CD14-positive monocyte (primary cell): Measurements from ENCODE around the gene TRH. TPM values are rescaled to one million over a fixed set of nuclear protein-coding genes. Genes with fewer than 3 reads are reported as not detected.

ENCODE experiments used
- DNase-seq, 3 donors: peaks; one replicate each; pipeline ENCODE4 v3.0.0-alpha.2; 2011 to 2022
- H2AFZ ChIP-seq: 2 replicates; pipeline ENCODE4 v1.6.0; 2012; ENCODE audit warnings: mild to moderate bottlenecking, low read depth, low read length, inconsistent platforms; ENCODE audit not compliant: insufficient read depth, poor library complexity, severe bottlenecking
- H3K27ac ChIP-seq, 2 donors: 1 replicate in 1 of 2; 2 replicates in 1 of 2; pipeline ENCODE4 v1.5.1; 2012 to 2013; ENCODE audit warnings: low read length in 2 of 2, control low read depth in 1 of 2, inconsistent platforms in 1 of 2, low read depth in 1 of 2, mild to moderate bottlenecking in 1 of 2
- H3K27me3 ChIP-seq, 2 donors: one replicate each; pipeline versions ENCODE4 v1.6.0 to v1.6.1; 2011 to 2013; ENCODE audit warnings: low read length in 2 of 2; ENCODE audit not compliant: control insufficient read depth in 2 of 2, insufficient read depth in 2 of 2
- H3K36me3 ChIP-seq, 2 donors: replicated peaks in 1 of 2; 1 replicate in 1 of 2; 2 replicates in 1 of 2; pipeline versions ENCODE4 v1.5.1 to v1.6.1; 2012 to 2013; ENCODE audit warnings: low read length in 2 of 2, control low read depth in 1 of 2, inconsistent platforms in 1 of 2, mild to moderate bottlenecking in 1 of 2; ENCODE audit not compliant: insufficient read depth in 2 of 2, control insufficient read depth in 1 of 2
- H3K4me1 ChIP-seq, 2 donors: 1 replicate in 1 of 2; 2 replicates in 1 of 2; pipeline versions ENCODE4 v1.5.1 to v1.6.1; 2012 to 2013; ENCODE audit warnings: low read length in 2 of 2, control low read depth in 1 of 2, inconsistent platforms in 1 of 2, mild to moderate bottlenecking in 1 of 2, moderate library complexity in 1 of 2; ENCODE audit not compliant: insufficient read depth in 2 of 2, control insufficient read depth in 1 of 2
- H3K4me2 ChIP-seq: replicated peaks from 2 replicates; pipeline ENCODE3; 2012; ENCODE audit warnings: low read length, moderate library complexity, mild to moderate bottlenecking; ENCODE audit not compliant: poor library complexity, severe bottlenecking; ENCODE audit errors: extremely low read depth
- H3K4me3 ChIP-seq, 3 experiments: fragments of 200-600 bp in 1 of 3; sonication (generic) in 1 of 3; replicated peaks in 1 of 3; 1 replicate in 2 of 3; 2 replicates in 1 of 3; pipeline ENCODE4 v1.5.1; 2011 to 2013; ENCODE audit warnings: low read length in 3 of 3, mild to moderate bottlenecking in 3 of 3, control low read depth in 2 of 3, low read depth in 2 of 3, inconsistent platforms in 1 of 3, moderate library complexity in 1 of 3
- H3K79me2 ChIP-seq: 2 replicates; pipeline ENCODE4 v1.6.0; 2012; ENCODE audit warnings: mild to moderate bottlenecking, control low read depth, inconsistent platforms, low read length, moderate library complexity; ENCODE audit not compliant: insufficient read depth
- H3K9ac ChIP-seq: 2 replicates; pipeline ENCODE4 v1.6.0; 2017; ENCODE audit warnings: low read length, mild to moderate bottlenecking; ENCODE audit not compliant: insufficient read depth, poor library complexity, severe bottlenecking
- H3K9me3 ChIP-seq, 2 donors: replicated peaks in 1 of 2; 1 replicate in 1 of 2; 2 replicates in 1 of 2; pipeline versions ENCODE4 v1.5.1 to v1.6.1; 2012 to 2013; ENCODE audit warnings: low read length in 2 of 2, control low read depth in 1 of 2; ENCODE audit not compliant: control insufficient read depth in 1 of 2, insufficient read depth in 1 of 2
- H4K20me1 ChIP-seq: 2 replicates; pipeline ENCODE4 v1.6.0; 2012; ENCODE audit warnings: mild to moderate bottlenecking, low read length, control low read depth, moderate library complexity; ENCODE audit not compliant: insufficient read depth
- H3K27ac Mint-ChIP-seq, 7 donors: one replicate each; pipeline ENCODE4 v1.8.0; 2020; ENCODE audit warnings: mild to moderate bottlenecking in 7 of 7, mixed read lengths in 7 of 7, moderate library complexity in 6 of 7, inconsistent platforms in 2 of 7
- H3K27me3 Mint-ChIP-seq, 3 donors: one replicate each; pipeline ENCODE4 v1.8.0; 2021 to 2022; ENCODE audit warnings: low read depth in 3 of 3, mild to moderate bottlenecking in 3 of 3, mixed read lengths in 3 of 3, moderate library complexity in 3 of 3, inconsistent platforms in 1 of 3
- H3K36me3 Mint-ChIP-seq, 2 donors: one replicate each; pipeline ENCODE4 v1.8.0; 2020; ENCODE audit warnings: mixed read lengths in 2 of 2, inconsistent platforms in 1 of 2, mild to moderate bottlenecking in 1 of 2
- H3K4me1 Mint-ChIP-seq: one replicate; pipeline ENCODE4 v1.8.0; 2020; ENCODE audit warnings: mild to moderate bottlenecking, mixed read lengths
- H3K4me3 Mint-ChIP-seq, 2 donors: one replicate each; pipeline ENCODE4 v1.8.0; 2020; ENCODE audit warnings: mild to moderate bottlenecking in 2 of 2, mixed read lengths in 2 of 2, moderate library complexity in 1 of 2
- H3K9me3 Mint-ChIP-seq, 7 donors: one replicate each; pipeline ENCODE4 v1.8.0; 2020 to 2022; ENCODE audit warnings: mixed read lengths in 7 of 7, mild to moderate bottlenecking in 6 of 7, moderate library complexity in 6 of 7, inconsistent platforms in 2 of 7
- WGBS: methylation state at CpG from one replicate; pipeline ENCODE4 v1.1.5; 2013; ENCODE audit warnings: missing lambda C conversion rate; ENCODE audit not compliant: insufficient coverage; 5-methylcytosine and 5-hydroxymethylcytosine counted together
- intact Hi-C, 2 donors: fragments of 100-400 bp; cut with micrococcal nuclease; formaldehyde crosslinking; loops; one replicate each; pipeline versions ENCODE4 v1.15.0 to v1.15.1; 2023
- polyA plus RNA-seq, 3 donors: library from polyadenylated mRNA; depleted of rRNA in 1 of 3; unstranded in 2 of 3; stranded (reverse) in 1 of 3; fragments of 300-500 nt in 2 of 3; fragments of >200 nt in 1 of 3; fragmentation: Illumina TruSeq in 2 of 3; gene quantifications; 1 replicate in 2 of 3; 2 replicates in 1 of 3; pipeline ENCODE4 v1.2.3, GENCODE V29; 2012 to 2021
- TF ChIP-seq, protein P1 (sequence below): fragments of 200-600 bp; IDR thresholded peaks from one replicate; pipeline ENCODE4 v1.8.0; 2022; ENCODE audit warnings: antibody characterized with exemption, mild to moderate bottlenecking

Gene TRH
- polyA plus RNA-seq, 3 donors: 0.91 TPM; not detected in 2

DNA sequence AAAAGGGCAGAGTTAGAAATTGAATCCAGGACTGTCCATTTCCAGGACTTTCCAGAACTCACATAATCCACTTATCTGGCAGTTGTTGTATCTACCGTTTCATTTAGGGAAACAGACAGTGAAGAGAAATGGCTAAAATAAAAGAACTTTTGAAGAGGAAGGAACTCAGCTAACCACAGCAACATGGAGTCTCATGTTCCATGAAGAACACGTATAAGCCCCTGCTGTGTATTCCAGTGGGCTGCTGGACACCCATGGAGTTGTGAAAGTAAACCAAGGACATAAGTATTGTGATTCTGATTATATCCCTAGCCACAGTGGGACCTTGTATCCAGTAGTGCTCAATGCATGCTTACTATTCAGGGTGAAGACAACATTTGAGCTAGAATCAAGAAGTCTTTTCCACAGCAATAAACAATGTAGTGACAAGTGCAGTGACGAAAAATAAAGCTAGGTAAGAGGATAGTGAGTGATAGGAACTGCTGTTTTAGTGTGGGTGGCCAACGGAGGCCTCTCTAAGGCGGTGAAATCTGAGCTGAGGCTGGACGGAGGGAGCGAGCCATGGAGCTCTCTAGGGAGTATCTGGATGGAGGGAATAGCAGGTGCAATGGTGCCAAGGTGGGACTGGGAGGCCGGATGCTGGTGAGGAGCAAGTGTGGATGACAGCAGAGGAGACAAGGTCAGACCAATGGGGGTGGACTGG is 26.8 kb upstream of the TRH start:
- H2AFZ ChIP-seq: no peak overlapping the region
- no peak for DNase-seq
- H3K27me3 ChIP-seq: no peaks in the 10 kb centered on the region
- no peaks in the 10 kb centered on the region for H4K20me1 ChIP-seq
- Mint-ChIP-seq H3K9me3 (peaks cover 3 to 13% (median 7%) of the 10 kb centered on the region in 7 donors), H3K27ac (peak overlapping the region in 2 of 7 donors; percentile 31 to 47), H3K4me3 (peak overlapping the region in 1 of 2 donors; percentile 43), H3K4me1 (peaks cover 26% of the 10 kb centered on the region), H3K36me3 (no peaks in the 10 kb centered on the region), H3K27me3 (peaks cover 0 to 2% (median 1%) of the 10 kb centered on the region in 3 donors)
- no peaks in the 10 kb centered on the region for H3K36me3 ChIP-seq
- WGBS: 76% methylated on average over 6 of the region's 8 CpGs
- no peak overlapping the region for H3K4me3 ChIP-seq
- H3K4me1 ChIP-seq: peaks cover 29 to 35% of the 10 kb centered on the region in 2 donors
- TF ChIP-seq, protein P1, sequence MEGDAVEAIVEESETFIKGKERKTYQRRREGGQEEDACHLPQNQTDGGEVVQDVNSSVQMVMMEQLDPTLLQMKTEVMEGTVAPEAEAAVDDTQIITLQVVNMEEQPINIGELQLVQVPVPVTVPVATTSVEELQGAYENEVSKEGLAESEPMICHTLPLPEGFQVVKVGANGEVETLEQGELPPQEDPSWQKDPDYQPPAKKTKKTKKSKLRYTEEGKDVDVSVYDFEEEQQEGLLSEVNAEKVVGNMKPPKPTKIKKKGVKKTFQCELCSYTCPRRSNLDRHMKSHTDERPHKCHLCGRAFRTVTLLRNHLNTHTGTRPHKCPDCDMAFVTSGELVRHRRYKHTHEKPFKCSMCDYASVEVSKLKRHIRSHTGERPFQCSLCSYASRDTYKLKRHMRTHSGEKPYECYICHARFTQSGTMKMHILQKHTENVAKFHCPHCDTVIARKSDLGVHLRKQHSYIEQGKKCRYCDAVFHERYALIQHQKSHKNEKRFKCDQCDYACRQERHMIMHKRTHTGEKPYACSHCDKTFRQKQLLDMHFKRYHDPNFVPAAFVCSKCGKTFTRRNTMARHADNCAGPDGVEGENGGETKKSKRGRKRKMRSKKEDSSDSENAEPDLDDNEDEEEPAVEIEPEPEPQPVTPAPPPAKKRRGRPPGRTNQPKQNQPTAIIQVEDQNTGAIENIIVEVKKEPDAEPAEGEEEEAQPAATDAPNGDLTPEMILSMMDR: no peak
- H3K9me3 ChIP-seq: peaks cover 4 to 5% of the 10 kb centered on the region in 2 donors
- H3K27ac ChIP-seq: no peak overlapping the region
- no peaks in the 10 kb centered on the region for H3K79me2 ChIP-seq
- intact Hi-C loops: loop anchor here in 1 of 2 donors (5.0 kb wide), 1 partner anchor 155 kb away; no protein-coding TSS in a partner anchor
- no peak overlapping the region for H3K9ac ChIP-seq
- H3K4me2 ChIP-seq: no peak overlapping the region

DNA sequence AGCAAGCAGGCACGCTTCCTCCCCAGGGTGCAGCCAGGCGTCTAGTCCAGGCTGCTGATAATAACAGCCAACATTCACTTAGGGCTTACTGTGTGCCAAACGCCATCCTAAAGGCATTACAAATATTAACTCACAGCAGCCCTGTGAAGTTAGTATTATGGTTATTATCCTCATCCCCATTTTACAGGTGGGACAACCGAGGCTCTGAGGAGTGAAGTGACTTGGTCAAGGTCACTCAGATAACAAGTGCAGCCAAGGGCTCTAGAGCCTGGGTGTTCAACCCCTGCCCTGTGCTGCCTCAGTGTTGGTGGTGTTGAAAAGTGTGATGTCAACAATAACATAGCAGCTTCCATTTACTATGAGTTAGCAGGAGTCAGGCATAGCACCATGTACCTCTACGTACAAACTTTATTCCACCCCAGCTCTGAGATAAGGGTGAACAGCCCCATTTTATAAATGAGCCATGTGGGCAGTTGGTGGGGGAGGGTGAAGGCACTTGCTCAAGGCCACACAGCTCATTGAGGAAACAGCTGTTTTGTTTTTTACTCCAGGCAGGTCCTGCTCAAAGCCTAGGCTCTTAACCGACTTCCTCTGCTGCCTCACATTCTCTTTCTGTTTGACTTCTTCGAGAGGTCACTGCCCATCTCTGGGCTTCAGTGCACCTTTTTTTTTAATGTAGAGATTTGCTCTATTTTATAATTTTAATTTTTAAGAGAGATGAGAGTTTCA is 24.0 kb upstream of the TRH start:
- DNase-seq: no peak
- WGBS: no CpG with 5 or more reads among the region's 7 CpGs
- Histone ChIP-seq H4K20me1 (no peaks in the 10 kb centered on the region), H3K9ac (no peak overlapping the region), H3K79me2 (no peaks in the 10 kb centered on the region), H3K9me3 (peaks cover 4 to 5% of the 10 kb centered on the region in 2 donors), H2AFZ (no peak overlapping the region), H3K4me3 (no peak overlapping the region), H3K4me1 (peaks cover 46 to 52% of the 10 kb centered on the region in 2 donors), H3K4me2 (peak overlapping the region; percentile 4), H3K36me3 (no peaks in the 10 kb centered on the region), H3K27ac (no peak overlapping the region), H3K27me3 (no peaks in the 10 kb centered on the region)
- Mint-ChIP-seq H3K9me3 (peaks cover 3 to 13% (median 7%) of the 10 kb centered on the region in 7 donors), H3K4me3 (no peak overlapping the region), H3K27ac (peak overlapping the region in 1 of 7 donors; percentile 3), H3K4me1 (peaks cover 49% of the 10 kb centered on the region), H3K27me3 (peaks cover 0 to 3% (median 2%) of the 10 kb centered on the region in 3 donors), H3K36me3 (no peaks in the 10 kb centered on the region)
- TF ChIP-seq, protein P1: no peak
- intact Hi-C loops: loop anchor here in 1 of 2 donors (5.0 kb wide), 1 partner anchor 42 kb away; no protein-coding TSS in a partner anchor
